ENCODE measurements around the gene KRTAP10-10. TPM values are rescaled to one million over a fixed set of nuclear protein-coding genes. Genes with fewer than 3 reads are reported as not detected.
"Not testable (repeated sequence)": the region's sequence is repeated elsewhere in the genome, so short reads cannot be mapped to it uniquely, and the experiment has no call there.

Gene KRTAP10-10
- total RNA-seq, 1 experiment from 2014 or later: not detected

GRCh38 chr21:44602463-44602850 is 34.7 kb upstream of the KRTAP10-10 start:
- no peak for DNase-seq (ENCODE audit: low spot score)

DNA sequence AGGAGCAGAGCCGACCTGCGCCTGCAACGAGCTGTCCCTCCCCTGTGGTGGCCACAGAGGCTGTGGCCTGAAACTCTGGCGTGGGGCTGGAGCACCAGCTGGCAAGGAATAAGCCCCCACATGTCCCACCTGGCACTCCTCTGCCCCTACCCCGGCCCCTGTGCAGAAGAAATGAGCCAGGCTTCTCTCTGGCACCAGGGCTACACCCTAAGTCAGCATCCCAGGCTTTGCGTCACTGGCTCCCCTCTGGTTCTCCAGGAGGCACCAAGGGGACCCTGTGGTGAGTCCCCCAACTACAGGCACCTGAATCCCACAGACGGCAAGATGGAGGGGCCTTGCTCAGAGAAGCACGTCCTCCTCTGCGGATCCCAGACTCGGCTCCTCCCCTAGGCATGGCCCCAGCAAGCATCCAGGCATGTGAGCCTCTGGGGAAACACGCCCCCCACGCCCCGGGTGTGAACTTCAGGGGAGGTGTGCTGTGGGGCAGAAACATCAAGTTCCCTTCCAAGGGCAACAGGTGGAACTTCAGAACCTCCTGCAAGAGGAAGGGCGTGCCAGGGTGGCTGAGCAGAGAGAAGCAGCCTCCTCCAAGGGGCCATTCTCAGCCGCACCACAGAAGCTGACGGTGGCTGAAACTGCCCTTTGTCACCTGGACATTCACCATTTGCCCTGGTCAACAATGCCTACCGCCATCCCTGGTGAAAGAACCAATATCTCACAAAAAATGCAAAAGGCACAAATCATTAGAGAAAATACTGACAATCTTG is 33.9 kb upstream of the KRTAP10-10 start:
- no peak for DNase-seq (ENCODE audit: low spot score)

DNA sequence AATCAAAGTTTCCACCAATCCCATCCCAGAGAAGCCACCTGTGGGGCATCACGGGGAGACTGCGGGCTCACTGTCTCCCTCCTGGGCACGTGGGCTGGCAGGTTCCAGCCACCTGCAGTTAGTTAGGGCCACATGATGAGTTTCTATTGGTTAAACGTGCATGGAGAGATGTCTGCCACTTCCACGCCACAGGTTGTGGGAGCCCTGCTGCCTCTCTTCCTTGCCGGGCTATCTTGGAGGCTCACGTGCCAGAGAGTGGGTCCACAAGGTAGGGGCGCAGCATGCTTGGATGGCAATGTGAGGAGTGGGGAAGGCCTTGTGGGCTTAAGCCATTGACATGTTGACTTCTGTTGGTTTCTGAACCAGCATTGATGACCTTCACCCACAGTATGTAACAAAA is 33.2 kb upstream of the KRTAP10-10 start:
- no peak for DNase-seq (ENCODE audit: low spot score)

- DNase-seq (ENCODE audit: low spot score): no peak
Measured at GRCh38 chr21:44606495-44606894, 30.7 kb upstream of the KRTAP10-10 start.

DNA sequence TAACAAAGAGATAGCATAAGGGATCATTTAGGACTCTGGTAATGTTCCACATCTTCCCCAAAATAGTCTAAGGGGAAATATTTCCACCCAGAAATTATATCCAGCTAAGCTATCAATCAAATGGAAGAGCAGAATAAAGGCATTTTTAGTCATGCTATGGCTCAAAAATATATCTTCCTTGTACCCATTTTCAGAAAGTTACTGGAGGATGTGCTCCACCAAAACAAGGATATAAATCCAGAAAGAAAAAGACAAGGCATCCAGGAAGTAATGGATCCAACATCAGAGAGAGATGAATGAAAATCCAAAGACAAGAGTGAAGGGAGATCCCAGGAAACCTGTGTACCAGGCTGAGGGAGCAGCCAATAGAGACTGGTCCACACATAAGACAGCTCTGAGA is 28.0 kb upstream of the KRTAP10-10 start:
- DNase-seq (ENCODE audit: low spot score): no peak

- DNase-seq (ENCODE audit: low spot score): not testable (repeated sequence)
Measured at GRCh38 chr21:44610157-44610843, 26.9 kb upstream of the KRTAP10-10 start.

DNA sequence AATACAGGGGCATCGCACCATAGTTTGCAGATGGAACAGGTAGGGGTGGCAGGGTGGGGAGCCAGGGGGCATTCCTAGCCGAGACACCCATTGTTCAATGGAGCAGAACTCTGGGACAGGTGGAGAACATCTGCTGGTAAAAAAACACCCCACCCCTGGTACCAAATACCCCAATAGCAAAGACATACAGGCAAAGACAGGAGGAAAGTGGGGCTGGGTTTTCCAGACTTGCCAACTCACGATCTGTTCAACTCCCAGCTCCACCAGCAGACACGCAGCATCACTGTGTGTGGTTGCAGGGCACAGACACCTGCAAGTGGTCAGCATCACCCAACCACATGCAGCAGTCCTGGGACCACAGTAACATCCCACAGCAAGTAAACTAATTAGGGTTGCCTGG is 25.6 kb upstream of the KRTAP10-10 start:
- DNase-seq (ENCODE audit: low spot score): no peak

- no peak for DNase-seq (ENCODE audit: low spot score)
Measured at GRCh38 chr21:44612029-44612486, 25.1 kb upstream of the KRTAP10-10 start, which contains the start of gene KRTAP10-8. KRTAP10-8 (plus strand) TSS chr21:44612079; CDS start chr21:44612101, 22 bp downstream.

GRCh38 chr21:44612669-44613229 is 24.4 kb upstream of the KRTAP10-10 start:
- no peak for DNase-seq (ENCODE audit: low spot score)

DNA sequence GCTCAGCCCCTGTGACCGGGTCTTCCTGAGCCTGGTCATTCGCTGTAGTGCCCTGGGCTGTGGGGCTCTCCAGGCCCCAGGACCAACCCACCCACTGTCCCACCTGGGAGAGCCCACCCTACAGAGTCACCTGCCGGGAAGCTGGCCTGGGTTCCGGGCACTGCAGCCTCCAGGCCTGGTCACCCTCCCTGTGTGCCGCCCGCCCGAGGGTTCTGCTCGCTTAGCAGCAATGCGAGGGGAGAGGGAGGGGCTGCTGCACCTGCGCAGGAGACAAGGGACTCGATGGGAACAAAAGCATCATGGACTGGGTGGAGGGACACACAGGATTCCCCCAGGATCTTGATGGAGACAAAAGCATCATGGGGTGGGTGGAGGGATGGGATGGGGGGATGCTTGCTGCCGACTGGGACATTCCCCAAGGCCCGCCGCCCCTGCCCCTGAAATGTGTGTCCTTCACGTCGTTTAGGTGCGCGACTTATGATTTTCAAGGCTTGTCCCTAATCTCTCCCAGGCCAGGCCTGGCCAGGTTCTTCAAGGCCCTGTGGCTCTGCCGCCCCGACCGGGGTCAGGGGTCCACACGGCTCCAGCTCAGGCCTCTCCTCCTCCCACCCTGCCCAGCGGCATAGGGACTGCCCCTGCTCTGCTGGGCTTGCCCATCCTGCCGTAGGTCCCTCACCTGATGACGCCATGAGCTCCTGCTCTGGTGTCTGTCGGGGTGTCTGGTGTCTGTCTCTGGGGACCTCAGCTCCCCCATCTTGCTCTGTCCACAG is 23.6 kb upstream of the KRTAP10-10 start:
- no peak for DNase-seq (ENCODE audit: low spot score)

- no peak for DNase-seq (ENCODE audit: low spot score)
Measured at GRCh38 chr21:44614161-44614631, 23.0 kb upstream of the KRTAP10-10 start.

GRCh38 chr21:44614961-44615391 is 22.2 kb upstream of the KRTAP10-10 start:
- no peak for DNase-seq (ENCODE audit: low spot score)

- DNase-seq (ENCODE audit: low spot score): no peak
Measured at GRCh38 chr21:44615466-44615865, 21.7 kb upstream of the KRTAP10-10 start.

GRCh38 chr21:44615911-44616590 is 21.1 kb upstream of the KRTAP10-10 start:
- DNase-seq (ENCODE audit: low spot score): no peak

DNA sequence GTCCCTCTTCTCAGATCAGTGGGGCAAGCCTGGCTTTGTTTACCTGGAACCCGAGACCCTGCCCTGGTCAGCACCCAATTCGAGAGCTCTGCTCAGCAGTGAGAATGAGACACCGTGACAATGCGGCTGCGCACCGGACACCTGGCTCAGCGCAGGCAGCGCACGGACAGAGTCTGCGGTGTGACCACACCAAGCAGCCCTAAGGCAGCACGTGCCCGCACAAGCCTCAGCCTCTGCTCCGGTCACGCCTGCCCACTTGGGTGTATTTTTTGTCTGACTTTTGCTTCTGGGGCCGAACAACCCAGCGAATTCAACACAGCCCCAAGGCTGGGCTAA is 20.6 kb upstream of the KRTAP10-10 start:
- DNase-seq (ENCODE audit: low spot score): no peak

GRCh38 chr21:44617071-44617501 is 20.1 kb upstream of the KRTAP10-10 start:
- DNase-seq (ENCODE audit: low spot score): no peak

DNA sequence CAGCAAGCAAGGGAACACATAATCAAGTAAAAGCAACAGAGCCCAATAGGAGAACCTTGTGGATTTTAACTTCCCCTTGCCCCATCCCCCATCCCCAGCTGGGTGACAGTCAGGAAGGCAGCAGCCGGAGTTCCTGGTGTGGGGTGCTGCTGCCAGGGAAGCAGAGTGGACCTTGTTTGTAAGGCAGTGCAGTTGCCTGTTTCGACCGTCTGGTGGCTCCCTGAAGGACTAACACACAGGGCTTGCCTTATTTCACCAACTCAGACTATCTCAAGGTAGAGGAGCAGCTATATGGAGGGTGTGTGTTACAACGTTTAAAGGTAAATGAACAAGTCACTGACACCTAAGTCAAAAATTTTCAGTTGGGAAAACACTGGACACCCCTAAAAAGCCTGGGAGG is 18.7 kb upstream of the KRTAP10-10 start:
- no peak for DNase-seq (ENCODE audit: low spot score)

DNA sequence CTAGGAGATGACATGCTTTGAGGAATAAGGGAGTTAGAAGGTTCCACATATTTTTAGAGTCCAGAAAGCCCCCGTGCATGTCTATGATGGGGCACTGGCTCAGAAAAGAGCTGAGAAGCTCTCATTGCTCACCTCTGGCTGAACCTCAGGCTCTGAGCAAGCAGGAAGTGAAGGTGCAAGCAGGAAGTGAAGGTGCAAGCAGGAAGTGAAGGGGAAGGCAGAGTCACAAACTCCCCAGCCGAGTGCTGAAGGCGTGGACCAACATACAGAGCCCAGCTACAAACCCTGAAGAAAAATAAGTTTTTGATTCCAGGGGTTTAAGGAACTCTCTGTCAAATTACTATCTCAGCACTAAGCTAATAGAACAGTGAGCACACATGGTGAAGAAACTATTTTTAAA is 18.2 kb upstream of the KRTAP10-10 start:
- no peak for DNase-seq (ENCODE audit: low spot score)

GRCh38 chr21:44619886-44620285 is 17.3 kb upstream of the KRTAP10-10 start:
- no peak for DNase-seq (ENCODE audit: low spot score)

DNA sequence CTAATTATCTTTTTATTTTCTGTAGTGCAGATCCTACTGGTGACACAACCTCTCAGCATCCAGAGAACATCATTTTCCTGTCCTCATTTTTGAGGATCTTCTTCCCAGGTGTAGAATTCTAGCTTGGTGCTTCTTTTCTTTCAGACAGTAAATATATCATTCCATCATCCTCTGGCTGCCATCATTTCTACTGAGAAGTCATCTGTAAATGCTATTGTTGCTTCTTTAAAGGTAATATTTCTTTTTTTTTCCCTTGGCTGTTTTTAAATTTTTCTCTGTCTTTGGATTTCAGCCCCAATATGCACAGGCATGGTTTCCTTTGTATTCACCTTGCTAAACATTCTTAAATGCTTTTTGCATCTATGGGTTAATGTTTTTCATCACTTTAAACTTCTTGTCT is 13.6 kb upstream of the KRTAP10-10 start:
- no peak for DNase-seq (ENCODE audit: low spot score)

DNA sequence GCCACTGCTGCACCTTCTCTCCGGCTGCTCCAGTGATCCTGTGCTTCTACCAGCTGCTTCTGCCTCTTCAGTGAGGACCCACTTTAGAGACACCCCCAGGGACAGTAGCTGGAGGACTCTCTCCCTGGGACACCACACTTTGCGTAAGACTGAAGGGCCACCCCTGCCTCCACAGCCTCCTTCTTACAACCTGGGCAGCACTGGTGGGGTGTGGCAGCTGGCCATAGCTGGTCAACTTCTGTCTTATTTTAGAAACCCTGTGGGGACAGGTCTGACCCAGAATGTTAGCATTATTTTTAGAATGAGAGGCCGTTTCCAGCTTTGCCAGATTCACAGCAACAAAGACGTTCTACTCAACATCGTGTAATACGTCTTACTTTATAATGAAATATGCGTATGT is 11.4 kb upstream of the KRTAP10-10 start:
- no peak for DNase-seq (ENCODE audit: low spot score)

All from H4 (cell line).